LNCaP clone FGC (cell line): ENCODE measurements around the gene SORBS1.

Experiments
- DNase-seq: peaks from one replicate; pipeline ENCODE4 v3.0.0-alpha.2; 2011; ENCODE audit warnings: low read depth
- H3K4me3 ChIP-seq: 2 replicates; pipeline ENCODE4 v1.5.1; 2011; ENCODE audit warnings: mild to moderate bottlenecking, low read depth, low read length, control low read depth
- CTCF ChIP-seq: IDR thresholded peaks from 2 replicates; pipeline ENCODE4 v1.5.1; 2012; ENCODE audit warnings: mild to moderate bottlenecking; ENCODE audit not compliant: control insufficient read depth, insufficient read depth; ENCODE audit errors: extremely low read depth

Gene SORBS1

GRCh38 chr10:95289003-95289920 is 271.9 kb downstream of the SORBS1 start:
- no peak for TF ChIP-seq CTCF
- H3K4me3 ChIP-seq, result no peak overlapping the region
- DNase-seq, result no peak

- no peak for DNase-seq
- H3K4me3 ChIP-seq, result no peak overlapping the region
- no peak for TF ChIP-seq CTCF
Measured at GRCh38 chr10:95288303-95288702, 272.9 kb downstream of the SORBS1 start.

GRCh38 chr10:95287281-95287680 is 273.9 kb downstream of the SORBS1 start:
- DNase-seq, result no peak
- no peak for TF ChIP-seq CTCF
- H3K4me3 ChIP-seq, result no peak overlapping the region

GRCh38 chr10:95286707-95287106 is 274.5 kb downstream of the SORBS1 start:
- no peak overlapping the region for H3K4me3 ChIP-seq
- no peak for DNase-seq
- no peak for TF ChIP-seq CTCF

GRCh38 chr10:95285556-95285955 is 275.6 kb downstream of the SORBS1 start:
- TF ChIP-seq CTCF, result no peak
- DNase-seq, result no peak
- H3K4me3 ChIP-seq, result no peak overlapping the region

- no peak overlapping the region for H3K4me3 ChIP-seq
- no peak for DNase-seq
- TF ChIP-seq CTCF, result no peak
Measured at GRCh38 chr10:95284807-95285206, 276.4 kb downstream of the SORBS1 start.

GRCh38 chr10:95282107-95282506 is 279.1 kb downstream of the SORBS1 start:
- H3K4me3 ChIP-seq, result no peak overlapping the region
- TF ChIP-seq CTCF, result no peak
- DNase-seq, result no peak
